ENCODE data around the gene SLC25A21.
"Not testable (repeated sequence)": the region's sequence is repeated elsewhere in the genome, so short reads cannot be mapped to it uniquely, and the experiment has no call there.

Gene SLC25A21

DNA sequence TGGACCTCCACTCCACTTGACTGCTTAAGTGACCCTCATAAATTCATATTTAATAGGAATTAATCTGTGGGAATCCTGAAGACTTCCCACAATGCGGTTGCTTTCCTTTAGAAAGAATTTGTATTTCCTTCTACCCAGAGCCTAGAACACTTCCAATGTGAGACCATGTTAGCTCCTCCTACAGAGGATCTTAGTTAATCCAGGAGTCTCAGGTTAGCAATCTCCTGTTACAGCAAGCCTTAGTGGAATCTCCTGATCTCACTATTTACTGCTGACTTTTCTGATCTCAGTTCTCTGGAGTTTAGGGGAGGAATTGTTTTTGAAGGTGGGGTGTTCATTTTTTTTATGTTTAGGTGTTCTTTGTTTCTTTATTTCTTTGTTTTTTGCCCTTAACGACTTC is 186.0 kb downstream of the SLC25A21 start:
- no peak for DNase-seq (ENCODE audit: low read depth)

DNA sequence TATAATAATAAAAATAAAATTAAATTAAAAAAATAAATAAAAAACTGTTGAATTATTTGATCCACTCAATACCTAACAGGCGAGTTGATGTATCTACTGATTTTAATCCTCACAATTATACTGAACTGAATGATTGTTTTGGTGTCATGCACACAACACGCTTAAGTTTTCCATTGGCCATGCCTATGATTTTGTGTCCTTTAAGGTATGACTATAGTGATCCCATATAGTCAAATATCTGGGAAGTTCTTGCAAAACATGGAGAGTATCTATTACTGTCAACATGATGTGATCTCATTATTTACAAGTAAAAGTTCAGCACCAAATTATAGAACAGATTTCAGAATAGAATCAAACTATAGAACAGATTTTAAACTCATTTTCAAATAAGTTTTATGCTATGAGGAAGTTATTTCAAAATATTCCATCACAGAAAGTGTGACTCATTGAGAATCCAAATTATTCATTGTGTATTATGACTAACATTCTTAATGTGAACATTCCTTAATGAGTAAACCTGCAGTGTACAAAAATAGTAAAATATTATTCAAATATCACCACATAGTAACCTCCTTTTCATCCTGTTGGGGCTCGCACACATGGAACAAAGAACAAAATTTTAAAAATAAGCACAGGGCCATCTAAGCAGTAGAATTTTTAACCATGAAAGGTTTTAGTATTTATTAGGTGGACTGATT is 190.4 kb downstream of the SLC25A21 start:
- DNase-seq (ENCODE audit: low read depth): no peak

DNA sequence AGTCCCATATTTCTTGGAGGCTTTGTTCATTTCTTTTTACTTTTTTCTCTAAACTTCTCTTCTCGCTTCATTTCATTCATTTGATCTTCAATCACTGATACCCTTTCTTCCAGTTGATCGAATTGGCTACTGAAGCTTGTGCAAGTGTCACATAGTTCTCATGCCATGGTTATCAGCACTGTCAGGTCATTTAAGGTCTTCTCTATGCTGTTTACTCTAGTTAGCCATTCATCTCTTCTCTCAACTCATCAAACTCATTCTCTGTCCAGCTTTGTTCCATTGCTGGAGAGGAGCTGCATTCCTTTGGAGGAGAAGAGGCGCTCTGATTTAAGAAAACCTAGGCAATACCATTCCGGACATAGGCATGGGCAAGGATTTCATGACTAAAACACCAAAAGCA is 192.0 kb downstream of the SLC25A21 start:
- not testable (repeated sequence) for DNase-seq (ENCODE audit: low read depth)

DNA sequence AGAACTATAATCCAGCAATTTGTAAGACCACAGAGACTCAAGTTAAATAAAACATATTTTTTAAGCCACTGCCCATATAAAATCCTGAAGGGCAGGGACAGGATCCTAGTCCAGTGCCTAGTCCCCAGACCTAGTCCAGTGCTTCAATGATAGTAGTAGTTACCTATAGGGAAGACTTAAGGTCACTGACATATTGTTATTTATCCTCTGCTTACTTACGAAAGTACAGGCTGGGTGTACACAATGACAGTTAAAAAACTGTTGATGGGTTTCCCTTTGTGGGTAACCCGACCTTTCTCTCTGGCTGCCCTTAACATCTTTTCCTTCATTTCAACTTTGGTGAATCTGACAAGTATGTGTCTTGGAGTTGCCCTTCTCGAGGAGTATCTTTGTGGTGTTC is 192.5 kb downstream of the SLC25A21 start:
- DNase-seq (ENCODE audit: low read depth): no peak

DNA sequence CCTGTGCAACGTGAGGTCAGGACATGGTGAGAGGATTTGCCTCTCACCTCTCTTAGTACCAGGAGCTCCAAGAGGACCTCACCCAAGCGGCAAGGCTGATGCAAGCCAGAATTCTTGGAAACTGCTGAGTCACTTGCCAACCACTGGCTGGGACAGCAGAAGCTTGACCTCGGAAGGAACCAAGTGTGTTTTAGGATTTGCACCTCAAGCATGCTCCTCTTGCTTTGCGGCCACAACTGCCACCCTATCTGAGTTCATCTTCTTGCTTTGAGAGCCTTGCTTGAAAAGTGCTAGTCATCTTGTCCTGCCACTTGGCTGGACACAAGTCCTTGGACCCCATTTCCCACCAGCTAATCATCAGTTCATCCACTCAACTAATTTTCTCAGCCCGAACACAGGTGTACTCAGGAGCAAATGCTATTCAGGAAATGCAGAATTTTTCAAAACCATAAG is 195.8 kb downstream of the SLC25A21 start:
- no peak for DNase-seq (ENCODE audit: low read depth)

DNA sequence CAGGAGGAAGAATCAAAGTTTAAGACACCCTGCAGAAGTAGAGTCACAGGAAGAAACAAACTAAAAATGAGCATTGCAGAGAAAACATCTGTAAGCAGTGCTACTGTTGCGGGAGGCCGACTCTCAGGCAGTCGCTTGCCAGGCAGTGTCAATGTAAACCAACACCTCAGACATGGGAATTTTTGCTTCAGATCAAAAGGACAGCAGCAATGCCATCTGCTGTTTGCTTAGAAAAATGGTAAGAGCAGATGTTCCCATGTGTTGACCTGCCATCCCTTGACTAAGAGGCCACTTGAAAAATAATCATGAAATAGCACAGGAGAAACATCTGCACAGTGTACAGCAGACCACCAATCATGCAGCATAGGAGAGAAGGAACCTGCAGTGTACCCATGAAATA is 196.6 kb downstream of the SLC25A21 start:
- no peak for DNase-seq (ENCODE audit: low read depth)

DNA sequence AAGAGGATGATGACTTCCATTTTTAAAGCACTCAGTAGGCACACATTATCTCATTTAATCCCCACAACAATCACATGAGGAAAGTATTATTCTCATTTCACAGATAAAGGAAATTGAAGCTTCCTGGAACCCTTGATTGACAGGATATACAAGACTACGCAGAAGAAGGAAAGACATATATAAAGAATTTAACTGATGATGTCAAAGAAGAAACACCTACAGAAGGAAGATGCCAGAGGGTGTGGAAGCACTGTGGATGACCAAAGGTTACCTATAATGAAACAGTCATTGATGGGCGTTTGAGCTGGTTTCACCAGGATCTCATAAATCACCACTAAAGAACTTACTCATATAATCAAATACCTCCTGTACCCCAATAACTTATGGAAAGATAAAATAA is 197.4 kb downstream of the SLC25A21 start:
- DNase-seq (ENCODE audit: low read depth): no peak

DNA sequence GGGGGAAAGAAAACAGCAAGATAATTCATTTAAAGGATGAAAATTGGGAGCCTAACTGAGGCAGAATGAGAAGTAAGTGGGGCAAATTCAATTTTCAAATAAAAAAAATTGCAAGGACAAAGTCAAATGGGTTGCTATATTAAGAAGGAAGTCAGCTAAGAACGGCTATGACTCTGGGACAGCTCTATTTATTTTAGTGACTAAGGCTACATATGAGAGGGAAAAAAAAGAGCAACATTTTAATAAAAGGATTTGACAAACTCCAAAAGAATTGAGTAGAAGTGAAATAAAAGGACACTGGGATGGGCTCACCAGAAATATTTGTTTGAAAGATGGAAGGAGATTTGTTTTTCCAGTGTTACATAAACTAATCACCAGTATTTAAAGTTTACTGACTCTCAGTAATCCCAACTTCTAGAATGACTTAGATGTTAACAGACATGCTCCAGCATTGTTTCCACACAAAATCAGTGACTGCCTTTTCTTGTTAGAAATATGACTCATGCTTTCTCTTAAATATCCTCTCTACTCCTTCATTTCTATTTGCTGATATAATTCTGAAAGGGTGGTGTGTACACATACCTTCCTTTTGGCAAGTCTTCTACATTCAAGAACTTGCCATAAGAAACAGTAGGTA is 198.5 kb downstream of the SLC25A21 start:
- no peak for DNase-seq (ENCODE audit: low read depth)

DNA sequence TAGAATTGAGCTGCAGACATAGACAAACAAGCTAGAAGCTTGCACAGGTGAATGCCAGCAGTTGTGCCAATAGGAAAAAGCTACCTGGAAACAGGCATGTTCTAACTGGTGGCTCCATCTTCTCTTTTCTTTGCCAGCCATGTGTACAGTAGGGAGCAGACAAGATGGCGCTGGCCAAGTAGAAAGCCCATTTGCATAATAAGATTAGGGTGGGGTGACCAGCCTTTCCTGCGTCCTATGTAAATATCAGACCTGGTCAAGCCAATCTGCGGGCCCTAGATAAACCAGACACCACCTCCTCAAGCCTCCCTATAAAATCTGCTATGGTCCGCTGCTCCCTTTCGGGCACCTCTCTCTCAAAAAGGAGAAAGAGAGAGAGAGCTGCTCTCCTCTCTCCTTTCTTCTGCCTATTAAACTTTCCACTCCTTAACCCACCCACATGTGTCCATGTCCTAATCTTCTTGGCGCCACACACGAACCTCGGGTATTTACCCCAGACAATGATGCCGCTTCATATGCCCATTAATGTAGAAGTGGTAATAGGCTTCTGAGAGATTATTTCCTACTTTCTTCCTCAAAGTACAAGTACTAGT is 201.0 kb downstream of the SLC25A21 start:
- no peak for DNase-seq (ENCODE audit: low read depth)

DNA sequence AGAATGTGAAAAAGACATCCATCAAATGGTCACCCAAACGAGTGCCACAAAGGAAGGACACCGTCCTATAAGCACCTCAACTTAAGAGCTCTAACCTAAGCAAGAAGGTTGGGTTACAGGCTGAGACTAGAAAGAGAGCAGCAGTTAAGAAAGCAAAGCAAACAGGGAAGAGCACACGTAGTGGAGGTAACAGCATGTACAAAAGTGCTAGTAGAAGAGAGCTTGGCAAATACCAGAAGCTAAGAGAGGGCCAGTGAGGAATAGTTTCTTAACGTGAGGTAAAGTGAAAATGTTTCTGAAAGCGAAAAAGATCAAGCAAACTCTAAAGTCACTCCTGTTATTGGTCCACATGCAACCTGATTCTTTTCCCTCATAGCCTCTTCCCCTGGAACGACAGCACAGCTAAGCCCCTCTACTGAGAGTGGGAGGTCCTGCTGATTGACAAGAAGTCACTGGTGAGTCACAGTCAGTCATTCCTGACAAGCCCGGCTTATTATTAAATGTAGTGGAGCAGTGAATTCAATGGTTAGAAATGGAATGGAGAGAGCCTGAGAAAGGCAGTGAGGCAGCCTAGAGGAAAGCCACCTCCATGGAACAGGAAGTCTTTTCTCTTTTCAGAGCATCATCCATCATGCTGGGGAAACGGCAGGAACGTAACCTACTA is 204.4 kb downstream of the SLC25A21 start:
- no peak for DNase-seq (ENCODE audit: low read depth)

DNA sequence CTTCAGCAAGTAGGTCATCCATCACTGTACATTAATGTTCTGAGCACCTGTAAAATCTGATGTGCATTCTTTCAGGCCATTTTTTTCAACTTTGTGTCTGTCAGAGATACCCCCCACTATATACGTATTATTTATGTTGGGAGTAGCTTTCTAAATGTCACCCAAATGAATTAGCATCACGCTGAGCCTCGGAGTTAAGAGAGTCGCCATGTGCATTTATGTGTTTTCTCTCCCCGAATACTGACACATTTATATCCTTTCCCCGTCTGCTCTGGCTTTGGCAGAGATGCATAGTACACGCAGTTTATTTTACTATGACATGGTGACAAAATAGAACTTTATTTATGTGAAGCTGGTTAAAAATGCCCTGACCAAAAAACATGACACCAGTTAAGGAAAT is 216.4 kb downstream of the SLC25A21 start:
- DNase-seq (ENCODE audit: low read depth): no peak

DNA sequence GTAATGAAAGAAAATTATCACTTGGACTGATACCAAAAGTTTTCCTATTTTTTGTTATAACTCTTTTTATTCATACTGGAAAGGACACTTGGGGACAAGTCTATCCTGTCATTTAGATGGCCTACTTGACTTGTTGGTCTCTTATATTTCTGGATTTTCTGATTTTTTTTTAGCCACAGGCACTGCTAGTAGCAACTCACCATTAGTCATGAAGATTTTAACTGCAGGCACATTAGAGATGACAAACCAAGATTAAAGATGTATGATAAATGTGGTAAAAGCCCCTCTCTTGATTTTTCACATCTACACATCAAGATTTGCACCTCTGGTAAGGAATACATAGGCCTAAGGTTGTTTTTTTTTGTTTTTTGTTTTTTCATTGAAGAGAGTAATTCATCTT is 217.0 kb downstream of the SLC25A21 start:
- no peak for DNase-seq (ENCODE audit: low read depth)

DNA sequence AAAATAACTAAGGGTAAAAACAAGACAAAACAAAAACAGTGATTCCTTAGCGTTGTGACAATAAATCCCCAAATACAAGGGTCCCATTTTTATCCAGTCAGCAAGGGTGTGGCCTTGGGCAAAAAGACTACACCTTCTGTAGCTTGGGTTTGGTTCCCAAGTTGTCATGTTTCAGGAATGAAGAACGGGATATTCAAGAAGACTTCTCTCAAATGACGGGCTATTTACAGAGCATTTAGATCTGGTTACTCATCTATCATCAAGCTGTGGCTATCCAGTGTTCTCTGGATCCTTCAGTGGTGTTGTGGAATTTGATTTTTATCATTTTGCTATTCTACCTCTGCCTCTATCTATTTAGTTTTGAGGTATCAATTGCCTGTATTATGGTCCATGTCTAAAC is 219.7 kb downstream of the SLC25A21 start:
- peak; percentile 35 for DNase-seq (ENCODE audit: low read depth)

DNA sequence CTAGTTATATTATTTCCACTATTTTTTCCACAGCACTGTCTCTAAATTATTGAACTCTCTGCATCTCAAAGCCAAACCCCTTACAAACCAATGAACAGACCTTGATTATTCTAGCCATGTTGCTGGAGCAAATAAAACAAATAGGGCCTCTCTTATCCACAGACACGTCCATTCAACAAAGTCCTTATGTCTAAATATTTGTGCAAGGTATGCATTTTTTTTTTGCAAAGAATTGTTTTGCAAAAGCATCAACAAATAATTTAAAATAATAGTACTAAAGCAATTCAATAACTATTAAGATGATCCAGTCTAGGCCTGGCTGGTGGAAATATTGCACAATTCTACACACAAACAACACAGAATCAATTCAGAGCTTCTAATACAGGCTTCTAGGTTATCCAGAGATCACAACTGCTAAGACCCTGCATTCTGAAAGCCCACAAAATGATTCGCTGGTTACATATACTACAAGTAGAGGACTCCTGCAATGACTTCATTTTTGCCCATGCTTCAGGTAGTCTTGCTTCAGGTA is 221.0 kb downstream of the SLC25A21 start:
- no peak for DNase-seq (ENCODE audit: low read depth)

DNA sequence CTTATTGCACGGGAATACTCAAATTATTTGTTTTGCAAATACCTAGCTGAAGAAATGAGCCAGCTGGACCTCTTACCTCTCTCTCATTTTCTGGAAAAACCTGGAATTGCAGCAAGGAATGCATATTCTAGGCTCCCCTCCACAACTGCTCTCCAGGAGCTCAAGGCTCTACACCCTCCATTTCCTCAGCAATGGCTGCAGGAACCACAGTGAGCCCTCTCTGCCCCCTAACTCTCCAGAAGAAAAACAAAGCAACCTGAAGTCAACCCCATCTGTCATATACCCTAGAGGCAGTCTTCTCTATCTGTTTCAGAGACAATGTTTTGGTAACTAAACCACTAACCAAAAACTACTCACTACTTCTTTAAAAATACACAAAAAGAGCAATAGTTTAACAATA is 221.6 kb downstream of the SLC25A21 start:
- DNase-seq (ENCODE audit: low read depth): no peak

DNA sequence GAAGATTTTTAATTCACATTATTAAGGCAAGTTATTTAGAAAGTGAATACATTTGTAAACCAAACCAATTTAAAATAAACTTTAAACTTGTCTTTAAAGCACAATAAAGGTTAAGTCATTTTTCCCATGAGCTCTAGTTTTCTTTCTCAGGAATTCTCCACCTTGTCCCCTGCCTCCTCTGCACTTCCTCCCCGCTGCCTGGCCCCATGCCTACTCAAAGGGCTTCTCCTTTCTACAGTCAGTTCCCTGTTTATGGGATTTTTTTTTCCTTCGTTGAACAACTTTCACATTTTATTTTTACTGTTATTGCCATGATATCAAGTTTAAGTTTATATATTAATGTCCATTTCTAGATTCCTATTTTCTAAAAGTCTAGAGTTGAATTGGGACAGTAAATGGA is 223.0 kb downstream of the SLC25A21 start:
- DNase-seq (ENCODE audit: low read depth): no peak

DNA sequence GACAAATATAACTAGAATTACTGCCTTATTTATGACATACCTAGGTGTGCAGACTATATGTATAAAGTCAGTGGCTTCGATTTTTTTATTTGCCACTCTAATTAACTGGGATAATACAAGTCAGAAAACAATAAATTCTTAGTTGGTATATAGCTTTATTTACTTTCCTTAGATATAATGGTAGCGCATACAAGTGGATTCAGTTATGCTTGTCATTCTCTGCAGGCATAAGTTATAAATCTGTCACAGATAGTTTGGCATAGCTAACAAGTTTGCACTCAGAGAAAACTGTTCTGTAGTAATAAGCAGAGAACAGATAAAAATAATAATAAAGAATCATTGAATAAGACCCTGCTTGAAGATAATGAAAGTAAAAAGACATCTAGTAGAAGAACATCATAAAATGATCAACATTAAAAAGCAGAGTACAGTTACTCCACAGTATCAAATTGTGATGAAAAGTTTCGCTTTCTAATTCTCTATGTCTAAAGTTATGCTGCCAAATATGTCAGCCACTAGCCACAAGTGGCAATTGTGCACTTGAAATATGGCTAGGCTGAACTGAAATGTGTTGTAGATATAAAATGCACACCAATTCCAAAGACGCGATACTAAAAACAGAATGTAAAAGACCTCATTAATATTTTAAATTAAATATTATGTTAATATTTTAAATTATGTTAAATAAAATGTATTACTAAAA is 224.1 kb downstream of the SLC25A21 start:
- DNase-seq (ENCODE audit: low read depth): no peak

DNA sequence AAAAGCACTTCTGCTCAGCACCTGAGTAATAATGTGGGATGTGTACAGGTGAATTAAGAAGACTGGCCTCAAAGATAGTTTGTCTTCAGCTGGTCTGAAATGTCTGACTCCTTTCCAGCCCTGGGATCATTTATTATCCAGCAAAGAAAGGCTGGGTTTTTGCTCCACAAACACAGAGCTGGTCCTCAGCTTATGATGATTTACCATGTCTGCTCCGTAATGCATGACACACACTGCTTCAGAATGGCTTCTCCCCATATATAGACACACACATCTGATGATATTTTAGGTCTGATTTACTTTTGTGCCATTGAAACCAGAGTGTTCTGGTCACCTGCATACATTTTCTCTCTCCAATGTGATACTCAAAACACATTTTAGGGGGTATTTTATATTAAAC is 225.0 kb downstream of the SLC25A21 start:
- no peak for DNase-seq (ENCODE audit: low read depth)

DNA sequence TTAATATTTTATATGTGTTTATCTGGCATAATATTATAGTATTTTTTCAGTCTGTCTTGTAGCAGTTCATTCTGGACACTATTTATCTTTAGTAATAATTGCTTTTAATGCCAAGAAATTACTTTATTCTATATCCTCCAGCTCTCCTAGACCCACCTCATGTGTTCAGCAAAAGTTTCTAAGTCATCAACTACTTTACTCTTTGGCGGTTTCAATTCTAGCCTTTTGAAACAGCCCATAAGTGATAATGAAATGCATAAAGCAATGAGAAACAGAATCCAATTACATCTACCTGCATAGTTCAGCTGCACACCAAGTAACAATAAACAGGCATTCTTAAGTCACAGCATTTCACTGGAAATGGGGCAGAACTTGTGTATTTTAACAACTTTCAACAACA is 225.5 kb downstream of the SLC25A21 start:
- DNase-seq (ENCODE audit: low read depth): no peak

DNA sequence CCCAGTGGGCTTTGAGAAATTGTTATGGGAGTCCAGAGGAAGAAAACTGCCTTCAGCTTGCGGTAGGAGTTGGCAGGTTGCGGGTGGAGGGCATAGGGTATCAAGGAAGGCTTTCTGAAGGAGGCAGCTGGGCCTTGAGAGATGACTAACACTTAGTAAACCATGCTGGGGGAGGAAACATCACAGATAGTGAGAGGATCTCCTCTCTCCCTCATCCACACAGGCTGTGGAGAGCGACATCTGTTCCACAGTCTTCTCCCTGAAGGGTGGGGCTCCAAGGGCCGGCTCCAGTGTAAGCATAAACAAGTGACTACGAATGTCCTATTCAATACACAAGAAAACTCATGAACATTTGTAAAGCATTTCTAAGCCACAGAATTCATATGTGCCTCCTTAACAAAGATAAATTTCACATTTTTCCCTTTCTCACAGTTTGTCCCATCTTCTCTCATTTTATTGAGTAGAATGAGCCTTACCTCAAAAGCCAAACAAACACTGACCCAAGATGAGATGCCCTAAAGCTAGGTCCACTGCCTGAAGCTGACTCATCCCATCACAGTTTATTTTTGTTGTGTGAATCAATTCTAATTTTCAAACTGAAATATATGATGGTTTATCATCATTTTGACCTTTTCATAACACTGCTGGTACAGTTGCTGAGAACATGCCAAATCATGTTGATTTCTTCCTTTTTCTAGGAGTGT is 227.9 kb downstream of the SLC25A21 start:
- peak; percentile 39 for DNase-seq (ENCODE audit: low read depth)

DNA sequence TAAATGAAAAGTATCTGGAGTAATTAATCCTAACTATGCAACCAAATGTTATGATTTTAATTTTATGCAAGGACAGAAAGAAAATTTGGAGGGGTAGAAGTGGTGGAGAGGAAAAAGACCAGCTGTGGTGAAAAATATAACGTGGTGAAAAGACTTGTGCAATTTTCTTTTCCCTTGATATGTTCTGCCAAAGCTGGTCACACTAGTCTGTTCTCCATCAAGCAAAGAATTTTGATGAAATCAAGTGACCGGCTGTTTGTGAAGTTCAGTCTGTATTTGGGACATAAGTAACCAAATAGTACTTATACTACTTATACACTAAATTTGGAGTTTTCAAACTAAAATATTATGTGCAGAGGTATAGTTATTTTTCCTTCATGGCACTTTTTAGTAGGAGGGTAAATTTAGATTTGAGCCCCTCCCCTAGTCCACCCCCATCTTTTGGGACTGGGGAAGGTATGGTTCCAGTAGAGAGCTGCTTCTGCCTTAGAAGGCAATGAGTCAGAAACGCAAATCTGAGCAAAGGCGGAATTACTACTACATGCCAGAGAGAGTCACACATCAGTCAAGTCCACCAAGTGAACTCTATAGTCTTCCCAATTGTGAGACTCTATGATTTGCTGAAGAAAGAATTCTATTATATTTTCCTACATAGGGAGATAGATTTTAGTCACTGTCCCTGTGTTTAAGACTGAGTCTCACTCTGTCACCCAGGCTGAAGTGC is 229.7 kb downstream of the SLC25A21 start:
- no peak for DNase-seq (ENCODE audit: low read depth)
